Thoracic aorta (tissue), 2 donors: ENCODE results near the gene KIAA0930. TPM values are rescaled to one million over a fixed set of nuclear protein-coding genes. Genes with fewer than 3 reads are reported as not detected.
"Not testable (repeated sequence)": the region's sequence is repeated elsewhere in the genome, so short reads cannot be mapped to it uniquely, and the experiment has no call there.

Source experiments
- ATAC-seq: fragments of 150-250 bp; one replicate; pipeline ENCODE4 v1.8.0; 2017; ENCODE audit warnings: low read depth; ENCODE audit not compliant: insufficient number of reproducible peaks, low FRiP score
- DNase-seq: peaks from one replicate; pipeline ENCODE4 v3.0.0-alpha.2; 2020; ENCODE audit warnings: low spot score
- H3K27ac ChIP-seq, 2 donors: fragments of 200-600 bp; sonication (generic); 1 replicate in 1 of 2; 2 replicates in 1 of 2; pipeline ENCODE4 v1.5.1; 2016; ENCODE audit warnings: mild to moderate bottlenecking in 2 of 2, moderate library complexity in 2 of 2
- H3K27me3 ChIP-seq: fragments of 200-600 bp; sonication (generic); replicated peaks from 2 replicates; pipeline ENCODE4 v1.6.0; 2016; ENCODE audit warnings: mild to moderate bottlenecking; ENCODE audit not compliant: insufficient read depth
- H3K36me3 ChIP-seq: fragments of 200-600 bp; sonication (generic); one replicate; pipeline ENCODE4 v1.5.1; 2016
- H3K4me1 ChIP-seq, 2 donors: fragments of 200-600 bp; sonication (generic); 1 replicate in 1 of 2; 2 replicates in 1 of 2; pipeline versions ENCODE4 v1.5.1 to v1.6.0; 2016; ENCODE audit warnings: low read depth in 2 of 2, mild to moderate bottlenecking in 1 of 2; ENCODE audit not compliant: control insufficient read depth in 1 of 2
- H3K4me3 ChIP-seq: fragments of 200-600 bp; sonication (generic); 2 replicates; pipeline ENCODE4 v1.5.1; 2016; ENCODE audit warnings: mild to moderate bottlenecking
- H3K9me3 ChIP-seq: fragments of 200-600 bp; sonication (generic); 2 replicates; pipeline ENCODE4 v1.5.1; 2016
- CTCF ChIP-seq: fragments of 200-600 bp; sonication (generic); IDR thresholded peaks from one replicate; pipeline ENCODE4 v1.5.1; 2019; ENCODE audit warnings: antibody characterized with exemption
- total RNA-seq, 2 donors: library from RNA; depleted of rRNA; stranded (reverse); fragments of >200 nt; gene quantifications; one replicate each; pipeline versions ENCODE4 v1.1.0 to v1.2.3, GENCODE V29; 2016

The KIAA0930 gene
- total RNA-seq, 2 donors from 2014 or later, result 76.9 to 99.1 TPM

DNA sequence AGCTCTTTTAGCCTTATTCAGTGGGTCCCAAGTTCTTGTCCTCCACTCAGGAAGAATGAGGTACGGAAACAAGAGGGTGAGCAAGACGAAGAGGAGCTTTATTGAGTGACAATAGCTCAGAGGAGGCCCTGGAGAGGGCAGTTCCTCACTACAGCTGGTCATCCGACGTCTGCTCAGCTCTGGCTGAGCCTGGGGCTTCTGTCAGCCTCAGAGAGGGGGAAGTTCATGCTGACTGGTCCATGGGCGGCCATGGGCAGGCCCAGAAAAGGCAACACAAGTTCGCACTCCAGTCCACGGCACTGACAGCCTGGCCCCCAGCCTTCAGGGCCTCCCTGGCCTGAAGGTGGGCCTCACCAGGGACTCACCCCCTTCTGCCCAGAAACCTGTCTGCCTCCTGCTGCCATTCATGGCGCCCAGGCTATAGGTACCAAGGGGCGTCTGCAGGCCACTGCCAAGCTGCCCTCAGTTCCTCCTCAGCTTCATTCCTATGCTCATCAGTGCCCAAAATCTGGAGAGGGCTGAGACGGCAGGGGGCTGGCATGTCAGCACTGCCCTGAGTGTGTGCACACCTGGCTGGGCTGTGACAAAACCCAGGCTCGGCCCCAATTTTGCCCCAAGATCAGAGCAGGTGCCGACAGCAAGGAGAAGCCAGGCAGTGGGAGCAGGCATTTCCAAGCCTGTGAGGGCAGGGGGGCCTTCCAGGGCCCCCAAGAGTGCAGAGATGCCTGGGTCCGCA lies 21.7 kb upstream of the KIAA0930 start:
- no peak for DNase-seq
- H3K27ac ChIP-seq, result no peak overlapping the region
- peaks cover 0 to 11% of the 10 kb centered on the region in 2 donors for H3K4me1 ChIP-seq
- ATAC-seq, result no peak
- no peak overlapping the region for H3K4me3 ChIP-seq
- H3K9me3 ChIP-seq, result no peaks in the 10 kb centered on the region
- TF ChIP-seq CTCF, result no peak
- H3K36me3 ChIP-seq, result no peaks in the 10 kb centered on the region
- H3K27me3 ChIP-seq, result no peaks in the 10 kb centered on the region

DNA sequence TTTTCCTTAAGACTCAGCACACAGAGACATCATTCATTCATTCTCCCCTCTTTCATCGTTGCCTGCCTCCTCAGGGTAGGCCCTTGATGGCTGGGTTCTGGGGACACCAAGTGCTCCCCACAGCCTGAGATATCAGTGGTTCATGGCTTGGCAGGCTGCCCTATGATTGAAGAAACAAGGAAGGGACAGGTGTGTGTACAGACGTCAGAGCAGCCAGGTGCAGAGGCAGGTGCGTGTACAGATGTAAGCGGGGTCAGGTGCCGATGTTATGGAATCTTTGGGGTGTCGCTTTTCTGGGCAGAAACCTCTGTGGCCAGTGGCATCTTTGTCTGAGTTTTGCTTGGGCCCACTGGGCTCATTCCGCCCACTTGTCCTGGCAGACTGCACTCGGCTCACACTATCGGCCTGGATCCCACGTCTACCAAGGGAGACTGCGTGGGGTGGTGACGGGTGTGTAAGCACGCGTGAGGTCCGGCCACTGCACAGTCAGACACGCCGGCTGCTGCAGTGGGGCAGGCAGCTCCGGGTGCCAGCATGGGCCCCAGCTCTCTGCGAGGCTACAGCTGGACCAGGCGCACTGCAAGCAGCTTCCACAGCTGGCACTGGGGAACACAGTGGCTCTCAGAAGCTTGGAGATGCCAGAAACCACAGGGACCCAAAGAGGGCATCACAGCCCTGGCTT lies 20.9 kb upstream of the KIAA0930 start:
- no peak for ATAC-seq

GRCh38 chr22:45260395-45260759 lies 19.7 kb upstream of the KIAA0930 start:
- DNase-seq, H3K4me3 ChIP-seq, H3K27me3 ChIP-seq, H3K36me3 ChIP-seq, H3K9me3 ChIP-seq, ATAC-seq, H3K27ac ChIP-seq: not testable (repeated sequence)
- peaks cover 0 to 11% of the 10 kb centered on the region in 2 donors for H3K4me1 ChIP-seq

More for the DNA sequence above, 20.9 kb upstream of the KIAA0930 start:
- Histone ChIP-seq H3K27me3 (no peaks in the 10 kb centered on the region), H3K4me1 (peaks cover 0 to 11% of the 10 kb centered on the region in 2 donors), H3K9me3 (no peaks in the 10 kb centered on the region), H3K36me3 (no peaks in the 10 kb centered on the region), H3K27ac (no peak overlapping the region), H3K4me3 (no peak overlapping the region)
- DNase-seq, result no peak
- TF ChIP-seq CTCF, result no peak

GRCh38 chr22:45259754-45260394 lies 19.2 kb upstream of the KIAA0930 start:
- Histone ChIP-seq H3K27ac (no peak overlapping the region), H3K4me3 (no peak overlapping the region), H3K9me3 (no peaks in the 10 kb centered on the region), H3K27me3 (no peaks in the 10 kb centered on the region), H3K36me3 (no peaks in the 10 kb centered on the region), H3K4me1 (peaks cover 0 to 11% of the 10 kb centered on the region in 2 donors)
- ATAC-seq (no peak), DNase-seq (no peak)
- TF ChIP-seq CTCF, result no peak

GRCh38 chr22:45257941-45258340 lies 17.2 kb upstream of the KIAA0930 start:
- H3K9me3 ChIP-seq, ATAC-seq, H3K36me3 ChIP-seq, H3K4me3 ChIP-seq, H3K27me3 ChIP-seq, H3K4me1 ChIP-seq, DNase-seq, H3K27ac ChIP-seq: not testable (repeated sequence)

DNA sequence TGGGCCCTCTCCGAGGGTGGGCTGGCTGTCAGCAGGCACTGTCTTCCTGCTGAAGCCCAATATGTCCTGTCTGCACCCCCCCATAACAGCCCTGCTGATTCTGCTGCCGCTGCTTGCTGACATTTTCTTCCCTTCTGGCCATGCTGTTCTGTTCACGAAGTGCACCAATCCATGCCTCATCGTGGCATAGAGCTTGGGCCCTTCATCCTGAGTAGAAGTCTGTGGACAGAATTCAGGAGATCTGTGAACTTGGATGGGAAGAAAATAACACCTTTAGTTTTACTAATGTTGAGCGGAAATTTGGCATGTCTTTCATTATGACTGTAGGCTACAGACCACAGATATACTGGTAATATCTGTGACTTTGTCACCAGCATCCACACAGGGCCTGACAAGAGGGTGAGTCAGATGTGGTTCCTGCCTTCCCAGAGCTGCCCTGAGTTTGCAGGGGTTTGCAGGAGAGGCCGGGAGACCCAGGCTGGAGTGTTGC lies 14.1 kb upstream of the KIAA0930 start:
- no peaks in the 10 kb centered on the region for H3K4me1 ChIP-seq
- ATAC-seq (no peak), DNase-seq (no peak)
- no peaks in the 10 kb centered on the region for H3K9me3 ChIP-seq
- no peaks in the 10 kb centered on the region for H3K36me3 ChIP-seq
- no peak for TF ChIP-seq CTCF
- H3K27me3 ChIP-seq, result no peaks in the 10 kb centered on the region
- no peak overlapping the region for H3K4me3 ChIP-seq
- no peak overlapping the region for H3K27ac ChIP-seq
